K562 (cell line): Measurements from ENCODE around the gene SERPINE1. TPM values are rescaled to one million over a fixed set of nuclear protein-coding genes. Genes with fewer than 3 reads are reported as not detected.

Experiments used
- ATAC-seq: fragments of 200-7000 bp; cut with Tn5 transposase; 3 replicates; pipeline ENCODE4 v1.9.1; 2020; ENCODE audit warnings: moderate library complexity
- BruUV-seq: library from RNA; stranded (reverse); fragments of 400-500 nt; replicated peaks from 2 replicates; lab custom pipeline; 2021; lab: Mats Ljungman, UMichigan
- CTCF ChIA-PET: fragments of 300-600 bp; formaldehyde crosslinking; extraction: SDS; loops from one replicate; lab custom pipeline; 2021; ENCODE audit warnings: low intra/inter-chr PET ratio; lab: Yijun Ruan, JAX
- POLR2A ChIA-PET: fragments of 300-600, 350-650 bp; sonication (Branson Sonifier 250); formaldehyde crosslinking; extraction: SDS; loops from one replicate; lab custom pipeline; 2021; ENCODE audit warnings: antibody characterized with exemption, inconsistent platforms; lab: Yijun Ruan, JAX
- DNase-seq, 4 experiments: peaks; one replicate each; pipeline versions ENCODE4 v3.0.0 to v3.0.0-alpha.2; 2011 to 2018; ENCODE audit warnings: low spot score in 3 of 4, mixed read lengths in 3 of 4; ENCODE audit errors: extremely low read depth in 1 of 4
- FAIRE-seq: peaks from 2 replicates; lab custom pipeline; 2011; peaks lifted over from hg19 to GRCh38; lab: Jason Lieb, UNC
- H2AFZ ChIP-seq: 2 replicates; pipeline ENCODE4 v1.6.0; 2011; ENCODE audit warnings: low read depth, low read length, control low read depth, inconsistent platforms
- H3K27ac ChIP-seq: fragments of 200-600 bp; 3 replicates; pipeline ENCODE4 v1.8.0; 2011; ENCODE audit warnings: low read depth, mild to moderate bottlenecking, control low read depth, inconsistent platforms, low read length, moderate library complexity, mixed read lengths; ENCODE audit errors: extremely low read depth
- H3K27me3 ChIP-seq, 2 experiments: fragments of 300-600 bp in 1 of 2; 2 replicates in 1 of 2; 3 replicates in 1 of 2; pipeline versions ENCODE4 v1.6.0 to v1.8.0; 2011; ENCODE audit warnings: inconsistent platforms in 2 of 2, low read length in 2 of 2, mild to moderate bottlenecking in 1 of 2, mixed read lengths in 1 of 2, moderate library complexity in 1 of 2; ENCODE audit not compliant: control insufficient read depth in 2 of 2, insufficient read depth in 2 of 2
- H3K36me3 ChIP-seq: fragments of 300-600 bp; 3 replicates; pipeline ENCODE4 v1.8.0; 2011; ENCODE audit warnings: mild to moderate bottlenecking, low read length, inconsistent platforms; ENCODE audit not compliant: control insufficient read depth, insufficient read depth
- H3K4me1 ChIP-seq, 2 experiments: fragments of 200-600 bp in 1 of 2; replicated peaks in 1 of 2; 2 replicates in 1 of 2; 3 replicates in 1 of 2; pipeline versions ENCODE4 v1.5.1 to v1.8.0; 2011; ENCODE audit warnings: inconsistent platforms in 2 of 2, low read length in 2 of 2, mild to moderate bottlenecking in 1 of 2, mixed read lengths in 1 of 2, moderate library complexity in 1 of 2; ENCODE audit not compliant: control insufficient read depth in 2 of 2, insufficient read depth in 2 of 2
- H3K4me2 ChIP-seq: 2 replicates; pipeline ENCODE4 v1.6.1; 2011; ENCODE audit warnings: low read length, control low read depth, inconsistent platforms, mixed read lengths; ENCODE audit not compliant: insufficient read depth
- H3K4me3 ChIP-seq: fragments of 200-600 bp; sonication (generic), shearing (Covaris generic); 2 replicates; pipeline ENCODE4 v1.5.1; 2016; ENCODE audit warnings: control low read depth, inconsistent platforms
- H3K79me2 ChIP-seq: fragments of 200-600 bp; 3 replicates; pipeline ENCODE4 v1.8.0; 2011; ENCODE audit warnings: low read length, inconsistent platforms; ENCODE audit not compliant: control insufficient read depth, insufficient read depth
- H3K9ac ChIP-seq, 2 experiments: 2 replicates each; pipeline versions ENCODE4 v1.6.0 to v1.6.1; 2011; ENCODE audit warnings: low read depth in 2 of 2, low read length in 2 of 2, control low read depth in 1 of 2, inconsistent platforms in 1 of 2, mild to moderate bottlenecking in 1 of 2, mixed read lengths in 1 of 2; ENCODE audit not compliant: insufficient read depth in 1 of 2
- H3K9me1 ChIP-seq: one replicate; pipeline ENCODE4 v1.6.0; 2011; ENCODE audit warnings: inconsistent platforms, mild to moderate bottlenecking, low read length, moderate library complexity; ENCODE audit not compliant: control insufficient read depth, insufficient read depth
- H3K9me3 ChIP-seq: replicated peaks from 2 replicates; pipeline ENCODE4 v1.5.1; 2011; ENCODE audit warnings: low read depth, low read length, inconsistent platforms; ENCODE audit not compliant: control insufficient read depth, insufficient read depth
- H4K20me1 ChIP-seq: replicated peaks from 2 replicates; pipeline ENCODE4 v1.6.1; 2011; ENCODE audit warnings: low read length, inconsistent platforms, mixed read lengths; ENCODE audit not compliant: control insufficient read depth, insufficient read depth
- ATF3 ChIP-seq, 2 experiments: fragments of 450-650 bp in 1 of 2; sonication (generic) in 1 of 2; formaldehyde crosslinking in 1 of 2; IDR thresholded peaks in 1 of 2; conservative IDR thresholded peaks in 1 of 2; 2 replicates each; pipeline versions ENCODE4 v1.6.1 to v1.8.1; 2016 to 2023; ENCODE audit warnings: mild to moderate bottlenecking in 2 of 2, moderate library complexity in 2 of 2, inconsistent platforms in 1 of 2, missing genetic modification reagents in 1 of 2
- CEBPB ChIP-seq: fragments of 450-650 bp; IDR thresholded peaks from 2 replicates; pipeline ENCODE4 v1.6.1; 2016; ENCODE audit warnings: missing genetic modification characterization, missing compliant biosample characterization
- CEBPG ChIP-seq, 3 experiments: fragments of 200-800 bp in 1 of 3; sonication (Bioruptor generic) in 1 of 3; sonication (generic) in 1 of 3; formaldehyde crosslinking in 1 of 3; IDR thresholded peaks in 2 of 3; conservative IDR thresholded peaks in 1 of 3; 2 replicates each; pipeline versions ENCODE4 v1.6.1 to v1.8.0; 2016 to 2022; ENCODE audit warnings: missing compliant biosample characterization in 2 of 3, missing genetic modification characterization in 2 of 3, mild to moderate bottlenecking in 1 of 3, missing genetic modification reagents in 1 of 3
- ZNF140 ChIP-seq: fragments of 250-450 bp; sonication (Bioruptor Pico); IDR thresholded peaks from 2 replicates; pipeline ENCODE4 v1.8.0; 2021; ENCODE audit warnings: moderate library complexity, mild to moderate bottlenecking, inconsistent platforms
- ZNF384 ChIP-seq: IDR thresholded peaks from 2 replicates; pipeline ENCODE4 v1.6.1; 2012; ENCODE audit warnings: low read depth, low read length, improper control_type of control experiment
- ZNF512 ChIP-seq: IDR thresholded peaks from 2 replicates; pipeline ENCODE4 v1.6.1; 2016; ENCODE audit warnings: missing genetic modification characterization, missing compliant biosample characterization
- whole genome bisulfite sequencing: fragments of 100-300 bp; shearing (Covaris generic); methylation state at CpG from one replicate; pipeline ENCODE4 v1.1.6; 2016; ENCODE audit warnings: low coverage, mixed read lengths; ENCODE audit not compliant: insufficient coverage; ENCODE audit errors: missing lambda C conversion rate; 5-methylcytosine and 5-hydroxymethylcytosine counted together
- in situ Hi-C: fragments of 300-500 bp; cut with MboI; formaldehyde crosslinking; loops from 4 replicates; pipeline ENCODE4 v1.15.0; 2018; ENCODE audit warnings: inconsistent platforms, mixed read lengths
- intact Hi-C: fragments of 100-400 bp; cut with micrococcal nuclease; formaldehyde crosslinking; loops from 2 replicates; pipeline ENCODE4 v1.14.2; 2022
- microRNA-seq: library from miRNA; unstranded; fragments of <30 nt; microRNA quantifications from one replicate; pipeline ENCODE4, GENCODE V29; 2018; ENCODE audit warnings: borderline microRNAs expressed
- polyA plus RNA-seq, 8 experiments: library from polyadenylated mRNA; depleted of rRNA in 4 of 8; stranded (reverse) in 5 of 8; unstranded in 3 of 8; fragments of >200 nt; fragmentation: Nextera tagmentation in 2 of 8; fragmentation: Illumina TruSeq in 1 of 8; extraction: Ambion mirVana in 2 of 8; extraction: Trizol in 1 of 8; gene quantifications; 2 replicates each; pipeline versions ENCODE4 v1.2.1 to v1.2.3, GENCODE V29; 2011 to 2014; ENCODE audit warnings: inconsistent platforms in 1 of 8, missing spikeins in 1 of 8
- small RNA-seq: library from RNA; depleted of rRNA; stranded (forward); fragments of <200 nt; gene quantifications from one replicate; pipeline ENCODE3, GENCODE V24; 2014
- total RNA-seq, 7 experiments: library from RNA; depleted of rRNA in 6 of 7; stranded (reverse); fragments of >200 nt in 6 of 7; fragmentation: Illumina TruSeq in 2 of 7; extraction: Trizol in 2 of 7; gene quantifications; 2 replicates each; pipeline versions ENCODE4 v1.2.1 to v1.2.3, GENCODE V29; 2011 to 2021; ENCODE audit warnings: low replicate concordance in 1 of 7

SERPINE1 gene
- total and polyA plus RNA-seq, 9 of the 15 experiments (the other 6 are each of a cell fraction or from before 2014, with no cell fraction given): 0.22 to 4.8 (median 0.91) TPM

- BruUV-seq: no TSS peak
- Histone ChIP-seq H3K9ac (no peak overlapping the region), H3K79me2 (no peaks in the 10 kb centered on the region), H3K9me1 (no peaks in the 10 kb centered on the region), H3K4me3 (no peak overlapping the region), H2AFZ (no peak overlapping the region), H3K4me1 (peaks cover 0 to 7% of the 10 kb centered on the region in 2 experiments; a peak in 3 of 5 replicates), H3K27ac (no peak overlapping the region), H4K20me1 (no peaks in the 10 kb centered on the region), H3K9me3 (no peaks in the 10 kb centered on the region), H3K27me3 (peaks cover 0 to 3% of the 10 kb centered on the region in 2 experiments; a peak in 2 of 5 replicates), H3K36me3 (no peaks in the 10 kb centered on the region), H3K4me2 (no peak overlapping the region)
- ChIA-PET POLR2A (no interaction called here), CTCF (no interaction called here)
- no peak for TF ChIP-seq ZNF140 (CRISPR knock-in tag)
- 0 out of 2 replicates have a peak, but pooled peaks have one; percentile 53 for TF ChIP-seq ZNF384
- TF ChIP-seq ZNF512 (tag): no peak
- peak; percentile 48; the same call in 1 of the 2 replicates for TF ChIP-seq ATF3 (IDR thresholded peaks at IDR 0.05)
- no peak for TF ChIP-seq ATF3 (CRISPR knock-in tag; conservative IDR thresholded peaks at IDR 0.05)
- no peak for TF ChIP-seq CEBPG (CRISPR knock-in tag; IDR thresholded peaks at IDR 0.05)
- TF ChIP-seq CEBPG (tag; conservative IDR thresholded peaks at IDR 0.05 in 1 of 2, IDR thresholded peaks at IDR 0.05 in 1 of 2): peak in 1 of 2 experiments; percentile 88; a peak in 2 of 4 replicates
- TF ChIP-seq CEBPB: 0 out of 2 replicates have a peak, but pooled peaks have one; percentile 18
- no peak for DNase-seq
- FAIRE-seq: no peak
- intact Hi-C loops (loop anchor here (5.0 kb wide), 1 partner anchor 290 kb away; the partner anchor contains the start of gene ACHE), in situ Hi-C loops (no loop called here)
- 35% methylated on average over 4 of the region's 4 CpGs for WGBS
- no peak for ATAC-seq
These were observed 60.0 kb downstream of the SERPINE1 start for GRCh38 chr7:101186844-101187428.

Small RNA genes within 50 kb of the gene (microRNA-seq; reads per million reads assigned to microRNA genes)
- gene MIR4653: not detected

Small RNA genes within 50 kb of the gene (small RNA-seq; reads per million reads assigned to genes)
- gene MIR4653: not detected

Other genes starting within 250 kb of the SERPINE1 start
Only the 7 nearest of the 16 such genes appear.
- gene TRIM56, start 41.6 kb upstream of the SERPINE1 start, total RNA-seq (2014; rRNA removed): 13.3 and 13.8 TPM in 2 replicates
- 8.2 and 11.6 TPM in 2 replicates for gene TRIM56, start 41.6 kb upstream of the SERPINE1 start, total RNA-seq (2014; rRNA removed; fragmentation: Illumina TruSeq; extraction: Trizol)
- gene TRIM56, start 41.6 kb upstream of the SERPINE1 start, total RNA-seq (2015; rRNA removed; fragmentation: Illumina TruSeq; extraction: Trizol): 10.4 and 12.1 TPM in 2 replicates
- 26.6 and 29.7 TPM in 2 replicates for gene TRIM56, start 41.6 kb upstream of the SERPINE1 start, total RNA-seq (2021)
- 4.5 and 6.4 TPM in 2 replicates for gene TRIM56, start 41.6 kb upstream of the SERPINE1 start, polyA plus RNA-seq (2011; rRNA removed)
- 13.3 and 15.1 TPM in 2 replicates for gene TRIM56, start 41.6 kb upstream of the SERPINE1 start, polyA plus RNA-seq (2014; fragmentation: Illumina TruSeq; extraction: Trizol)
- 1 to 10 TPM; 2.0 to 2.7 TPM for gene TRIM56, start 41.6 kb upstream of the SERPINE1 start, polyA plus RNA-seq (2014; fragmentation: Nextera tagmentation; extraction: Ambion mirVana)
- 10.3 and 12.5 TPM in 2 replicates for gene TRIM56, start 41.6 kb upstream of the SERPINE1 start, polyA plus RNA-seq (2014; rRNA removed)
- gene AP1S1, start 27.4 kb downstream of the SERPINE1 start, total RNA-seq (2014; rRNA removed): 149 and 163 TPM in 2 replicates
- 68.6 and 77.7 TPM in 2 replicates for gene AP1S1, start 27.4 kb downstream of the SERPINE1 start, total RNA-seq (2014; rRNA removed; fragmentation: Illumina TruSeq; extraction: Trizol)
- gene AP1S1, start 27.4 kb downstream of the SERPINE1 start, total RNA-seq (2015; rRNA removed; fragmentation: Illumina TruSeq; extraction: Trizol): 71.8 and 71.9 TPM in 2 replicates
- 89.4 and 91.2 TPM in 2 replicates for gene AP1S1, start 27.4 kb downstream of the SERPINE1 start, total RNA-seq (2021)
- gene AP1S1, start 27.4 kb downstream of the SERPINE1 start, polyA plus RNA-seq (2011; rRNA removed): 113 and 121 TPM in 2 replicates
- 79.8 and 104 TPM in 2 replicates for gene AP1S1, start 27.4 kb downstream of the SERPINE1 start, polyA plus RNA-seq (2014; fragmentation: Illumina TruSeq; extraction: Trizol)
- 10 to 100 TPM in 1 of 2 experiments, 1 to 10 TPM in 1; 4.4 to 13.6 TPM for gene AP1S1, start 27.4 kb downstream of the SERPINE1 start, polyA plus RNA-seq (2014; fragmentation: Nextera tagmentation; extraction: Ambion mirVana)
- gene AP1S1, start 27.4 kb downstream of the SERPINE1 start, polyA plus RNA-seq (2014; rRNA removed): 125 and 188 TPM in 2 replicates
- 1.8 and 2.8 TPM in 2 replicates for gene VGF, start 38.5 kb downstream of the SERPINE1 start, total RNA-seq (2014; rRNA removed)
- gene VGF, start 38.5 kb downstream of the SERPINE1 start, total RNA-seq (2014; rRNA removed; fragmentation: Illumina TruSeq; extraction: Trizol): 0.19 and 0.22 TPM in 2 replicates
- 0.40 and 0.45 TPM in 2 replicates for gene VGF, start 38.5 kb downstream of the SERPINE1 start, total RNA-seq (2015; rRNA removed; fragmentation: Illumina TruSeq; extraction: Trizol)
- 4.2 and 5.7 TPM in 2 replicates for gene VGF, start 38.5 kb downstream of the SERPINE1 start, total RNA-seq (2021)
- 0.14 and 0.23 TPM in 2 replicates for gene VGF, start 38.5 kb downstream of the SERPINE1 start, polyA plus RNA-seq (2011; rRNA removed)
- gene VGF, start 38.5 kb downstream of the SERPINE1 start, polyA plus RNA-seq (2014; fragmentation: Illumina TruSeq; extraction: Trizol): 0.34 and 0.79 TPM in 2 replicates
- gene VGF, start 38.5 kb downstream of the SERPINE1 start, polyA plus RNA-seq (2014; fragmentation: Nextera tagmentation; extraction: Ambion mirVana): under 1 TPM; 0.03 to 0.08 TPM
- 1.4 and 1.7 TPM in 2 replicates for gene VGF, start 38.5 kb downstream of the SERPINE1 start, polyA plus RNA-seq (2014; rRNA removed)
- gene NAT16, start 53.2 kb downstream of the SERPINE1 start, total RNA-seq (2014; rRNA removed): not detected in 2 replicates
- not detected in 2 replicates for gene NAT16, start 53.2 kb downstream of the SERPINE1 start, total RNA-seq (2014; rRNA removed; fragmentation: Illumina TruSeq; extraction: Trizol)
- gene NAT16, start 53.2 kb downstream of the SERPINE1 start, total RNA-seq (2015; rRNA removed; fragmentation: Illumina TruSeq; extraction: Trizol): not detected in 2 replicates
- gene NAT16, start 53.2 kb downstream of the SERPINE1 start, total RNA-seq (2021): not detected in 2 replicates
- gene NAT16, start 53.2 kb downstream of the SERPINE1 start, polyA plus RNA-seq (2011; rRNA removed): not detected in 2 replicates
- not detected in 2 replicates for gene NAT16, start 53.2 kb downstream of the SERPINE1 start, polyA plus RNA-seq (2014; fragmentation: Illumina TruSeq; extraction: Trizol)
- under 1 TPM in 1 of 2 experiments, not detected in 1; 0.04 TPM for gene NAT16, start 53.2 kb downstream of the SERPINE1 start, polyA plus RNA-seq (2014; fragmentation: Nextera tagmentation; extraction: Ambion mirVana)
- gene NAT16, start 53.2 kb downstream of the SERPINE1 start, polyA plus RNA-seq (2014; rRNA removed): not detected in 2 replicates
- gene MOGAT3, start 73.9 kb downstream of the SERPINE1 start, total RNA-seq (2014; rRNA removed): not detected in 2 replicates
- gene MOGAT3, start 73.9 kb downstream of the SERPINE1 start, total RNA-seq (2014; rRNA removed; fragmentation: Illumina TruSeq; extraction: Trizol): not detected in 2 replicates
- gene MOGAT3, start 73.9 kb downstream of the SERPINE1 start, total RNA-seq (2015; rRNA removed; fragmentation: Illumina TruSeq; extraction: Trizol): not detected in 2 replicates
- gene MOGAT3, start 73.9 kb downstream of the SERPINE1 start, total RNA-seq (2021): not detected in 2 replicates
- gene MOGAT3, start 73.9 kb downstream of the SERPINE1 start, polyA plus RNA-seq (2011; rRNA removed): 0.07 and 0.13 TPM in 2 replicates
- not detected in 2 replicates for gene MOGAT3, start 73.9 kb downstream of the SERPINE1 start, polyA plus RNA-seq (2014; fragmentation: Illumina TruSeq; extraction: Trizol)
- gene MOGAT3, start 73.9 kb downstream of the SERPINE1 start, polyA plus RNA-seq (2014; fragmentation: Nextera tagmentation; extraction: Ambion mirVana): under 1 TPM; 0.07 to 0.17 TPM
- gene MOGAT3, start 73.9 kb downstream of the SERPINE1 start, polyA plus RNA-seq (2014; rRNA removed): not detected in 2 replicates
- 42.1 and 53.8 TPM in 2 replicates for gene PLOD3, start 90.5 kb downstream of the SERPINE1 start, total RNA-seq (2014; rRNA removed)
- 23.5 and 24.1 TPM in 2 replicates for gene PLOD3, start 90.5 kb downstream of the SERPINE1 start, total RNA-seq (2014; rRNA removed; fragmentation: Illumina TruSeq; extraction: Trizol)
- 30.9 and 31.8 TPM in 2 replicates for gene PLOD3, start 90.5 kb downstream of the SERPINE1 start, total RNA-seq (2015; rRNA removed; fragmentation: Illumina TruSeq; extraction: Trizol)
- 101 and 103 TPM in 2 replicates for gene PLOD3, start 90.5 kb downstream of the SERPINE1 start, total RNA-seq (2021)
- gene PLOD3, start 90.5 kb downstream of the SERPINE1 start, polyA plus RNA-seq (2011; rRNA removed): 19.3 and 33.5 TPM in 2 replicates
- 73.6 and 76.4 TPM in 2 replicates for gene PLOD3, start 90.5 kb downstream of the SERPINE1 start, polyA plus RNA-seq (2014; fragmentation: Illumina TruSeq; extraction: Trizol)
- gene PLOD3, start 90.5 kb downstream of the SERPINE1 start, polyA plus RNA-seq (2014; fragmentation: Nextera tagmentation; extraction: Ambion mirVana): 1 to 10 TPM; 2.8 to 5.9 TPM
- 50.3 and 58.9 TPM in 2 replicates for gene PLOD3, start 90.5 kb downstream of the SERPINE1 start, polyA plus RNA-seq (2014; rRNA removed)
- 162 and 189 TPM in 2 replicates for gene ZNHIT1, start 91.1 kb downstream of the SERPINE1 start, total RNA-seq (2014; rRNA removed)
- gene ZNHIT1, start 91.1 kb downstream of the SERPINE1 start, total RNA-seq (2014; rRNA removed; fragmentation: Illumina TruSeq; extraction: Trizol): 34.7 and 37.7 TPM in 2 replicates
- 67.7 and 70.1 TPM in 2 replicates for gene ZNHIT1, start 91.1 kb downstream of the SERPINE1 start, total RNA-seq (2015; rRNA removed; fragmentation: Illumina TruSeq; extraction: Trizol)
- 98.3 and 110 TPM in 2 replicates for gene ZNHIT1, start 91.1 kb downstream of the SERPINE1 start, total RNA-seq (2021)
- 29.6 and 38.3 TPM in 2 replicates for gene ZNHIT1, start 91.1 kb downstream of the SERPINE1 start, polyA plus RNA-seq (2011; rRNA removed)
- 81.6 and 101 TPM in 2 replicates for gene ZNHIT1, start 91.1 kb downstream of the SERPINE1 start, polyA plus RNA-seq (2014; fragmentation: Illumina TruSeq; extraction: Trizol)
- 10 to 100 TPM in 1 of 2 experiments, 1 to 10 TPM in 1; 6.4 to 24.5 TPM for gene ZNHIT1, start 91.1 kb downstream of the SERPINE1 start, polyA plus RNA-seq (2014; fragmentation: Nextera tagmentation; extraction: Ambion mirVana)
- gene ZNHIT1, start 91.1 kb downstream of the SERPINE1 start, polyA plus RNA-seq (2014; rRNA removed): 132 and 140 TPM in 2 replicates